ENCODE measurements around the gene LTBP3. TPM values are rescaled to one million over a fixed set of nuclear protein-coding genes. Genes with fewer than 3 reads are reported as not detected.

The LTBP3 gene
- total and polyA plus RNA-seq, 8 donors = 44.7 to 151 (median 68.6) TPM

GRCh38 chr11:65584106-65584505 is 25.9 kb upstream of the LTBP3 start:
- FAIRE-seq = no peak
- Histone ChIP-seq H3K9me3 (no peaks in the 10 kb centered on the region), H3K27me3 (no peaks in the 10 kb centered on the region), H3K4me3 (no peak overlapping the region), H3K36me3 (no peaks in the 10 kb centered on the region), H3K27ac (no peak overlapping the region), H3K4me1 (no peaks in the 10 kb centered on the region)
- no peak for DNase-seq
- TF ChIP-seq CTCF (IDR thresholded peaks at IDR 0.05) = no peak
- ATAC-seq = no peak
- intact Hi-C loops (cut with DNase I) = loop anchor here in 1 of 3 donors (10.0 kb wide), 1 partner anchor 49 kb away; no protein-coding TSS in a partner anchor
- 71 to 72% methylated on average over 8 of the region's 8 CpGs for WGBS, 2 donors

- DNase-seq (no peak), ATAC-seq (no peak), FAIRE-seq (no peak)
- no peak for TF ChIP-seq CTCF (IDR thresholded peaks at IDR 0.05)
- intact Hi-C loops (cut with DNase I) = loop anchor here in 1 of 3 donors (10.0 kb wide), 1 partner anchor 49 kb away; no protein-coding TSS in a partner anchor
- WGBS, 2 donors = 92 to 97% methylated on average over 7 to 10 of the region's 10 CpGs
- Histone ChIP-seq H3K27me3 (no peaks in the 10 kb centered on the region), H3K36me3 (no peaks in the 10 kb centered on the region), H3K9me3 (no peaks in the 10 kb centered on the region), H3K27ac (no peak overlapping the region), H3K4me3 (no peak overlapping the region), H3K4me1 (no peaks in the 10 kb centered on the region)
Observed at GRCh38 chr11:65583589-65583988, 25.4 kb upstream of the LTBP3 start.

DNA sequence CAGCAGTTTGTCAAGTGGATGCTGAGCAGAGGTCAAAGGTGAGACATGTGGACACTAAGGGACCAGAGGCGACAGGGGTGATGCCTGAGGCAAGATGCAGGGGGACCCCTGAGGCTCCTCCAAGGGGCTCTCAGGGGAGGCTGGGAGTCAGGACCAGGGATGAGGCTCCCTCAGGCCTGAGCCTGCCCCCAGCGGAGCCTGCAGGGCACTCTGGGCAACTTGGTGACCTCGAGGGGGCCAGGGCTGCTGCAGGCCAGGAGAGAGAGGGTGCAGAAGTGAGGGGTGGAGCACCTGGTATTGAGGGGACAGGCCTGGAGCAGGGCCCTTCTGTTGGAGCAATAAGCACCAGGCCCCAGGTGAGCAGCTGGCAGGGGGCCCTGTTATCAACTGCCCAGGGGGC is 23.8 kb upstream of the LTBP3 start:
- H3K27me3 ChIP-seq = no peaks in the 10 kb centered on the region
- H3K36me3 ChIP-seq = no peaks in the 10 kb centered on the region
- WGBS, 2 donors = 73 to 85% methylated on average over 3 of the region's 3 CpGs
- no peak for ATAC-seq
- no peak overlapping the region for H3K27ac ChIP-seq
- FAIRE-seq = no peak
- no peaks in the 10 kb centered on the region for H3K9me3 ChIP-seq
- DNase-seq = no peak
- H3K4me3 ChIP-seq = no peak overlapping the region
- intact Hi-C loops (cut with DNase I) = loop anchor here in 1 of 3 donors (10.0 kb wide), 1 partner anchor 47 kb away; no protein-coding TSS in a partner anchor
- no peaks in the 10 kb centered on the region for H3K4me1 ChIP-seq
- TF ChIP-seq CTCF (IDR thresholded peaks at IDR 0.05) = no peak

DNA sequence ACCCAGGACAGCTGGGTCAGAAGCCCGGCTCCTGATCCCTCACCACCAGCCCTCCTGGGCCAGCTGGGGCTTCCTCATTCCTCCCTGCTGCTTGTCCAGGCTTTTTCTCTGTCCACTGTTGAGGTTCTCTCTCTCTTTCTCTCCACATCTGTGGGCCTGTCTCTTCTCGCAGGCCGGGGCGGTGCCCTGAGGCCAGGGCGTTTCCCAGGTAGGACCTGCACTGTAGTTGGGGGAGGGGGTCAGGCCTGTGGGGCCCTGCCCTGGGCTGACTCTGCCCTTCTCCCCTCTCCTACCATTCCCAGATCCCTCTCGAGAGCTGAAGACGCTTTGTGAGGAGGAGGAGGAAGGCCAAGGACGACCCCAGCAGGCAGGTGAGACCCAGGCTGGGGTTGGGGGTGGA is 22.6 kb upstream of the LTBP3 start:
- H3K9me3 ChIP-seq = no peaks in the 10 kb centered on the region
- no peak overlapping the region for H3K27ac ChIP-seq
- 91 to 99% methylated on average over 8 of the region's 8 CpGs for WGBS, 2 donors
- ATAC-seq (no peak), FAIRE-seq (no peak), DNase-seq (no peak)
- intact Hi-C loops (cut with DNase I) = loop anchor here in 1 of 3 donors (10.0 kb wide), 1 partner anchor 46 kb away; no protein-coding TSS in a partner anchor
- TF ChIP-seq CTCF (IDR thresholded peaks at IDR 0.05) = no peak
- H3K4me1 ChIP-seq = peaks cover 0 to 4% (median 0%) of the 10 kb centered on the region in 3 donors
- H3K4me3 ChIP-seq = no peak overlapping the region
- H3K27me3 ChIP-seq = no peaks in the 10 kb centered on the region
- H3K36me3 ChIP-seq = no peaks in the 10 kb centered on the region

- 90 to 94% methylated on average over 16 to 19 of the region's 19 CpGs for WGBS, 2 donors
- Histone ChIP-seq H3K4me1 (peaks cover 0 to 9% (median 0%) of the 10 kb centered on the region in 3 donors), H3K27ac (no peak overlapping the region), H3K36me3 (no peaks in the 10 kb centered on the region), H3K4me3 (no peak overlapping the region), H3K9me3 (no peaks in the 10 kb centered on the region), H3K27me3 (no peaks in the 10 kb centered on the region)
- ATAC-seq (no peak), DNase-seq (no peak), FAIRE-seq (no peak)
- intact Hi-C loops (cut with DNase I) = loop anchor here in 1 of 3 donors (10.0 kb wide), 1 partner anchor 45 kb away; no protein-coding TSS in a partner anchor
- no peak for TF ChIP-seq CTCF (IDR thresholded peaks at IDR 0.05)
Observed at GRCh38 chr11:65580031-65580692, 22.0 kb upstream of the LTBP3 start.
